Endothelial cell of umbilical vein (primary cell): ENCODE measurements around the gene TIGD1.

Source experiments
- CTCF ChIP-seq, 2 donors: IDR thresholded peaks; 1 replicate in 1 of 2; 2 replicates in 1 of 2; pipeline ENCODE4 v1.5.1; 2011; ENCODE audit warnings: low read length in 2 of 2, mild to moderate bottlenecking in 2 of 2, moderate library complexity in 2 of 2, control low read depth in 1 of 2, inconsistent platforms in 1 of 2, low read depth in 1 of 2; ENCODE audit not compliant: insufficient read depth in 1 of 2; ENCODE audit errors: extremely low read depth in 1 of 2
- FOS ChIP-seq: IDR thresholded peaks from 2 replicates; pipeline ENCODE4 v1.6.1; 2011; ENCODE audit warnings: mild to moderate bottlenecking, low read length, moderate library complexity, borderline replicate concordance; ENCODE audit not compliant: insufficient read depth
- JUN ChIP-seq: IDR thresholded peaks from 2 replicates; pipeline ENCODE4 v1.6.1; 2011; ENCODE audit warnings: borderline replicate concordance, low read depth; ENCODE audit not compliant: insufficient read length, insufficient read depth
- POLR2A ChIP-seq: IDR thresholded peaks from 2 replicates; pipeline ENCODE4 v1.6.1; 2012; ENCODE audit warnings: low read depth, mild to moderate bottlenecking, control low read depth, low read length

GRCh38 chr2:232576995-232577394 lies 26.6 kb upstream of the TIGD1 start:
- no peak for TF ChIP-seq FOS
- TF ChIP-seq CTCF (IDR thresholded peaks at IDR 0.05; ENCODE audit: extremely low read depth in 1 of 2, insufficient read depth in 1 of 2, low read depth in 1 of 2, low read length in 2 of 2), result no peak
- no peak for TF ChIP-seq POLR2A
- TF ChIP-seq JUN, result no peak
